Measurements from ENCODE around the gene LIN7A. TPM values are rescaled to one million over a fixed set of nuclear protein-coding genes. Genes with fewer than 3 reads are reported as not detected.

LIN7A gene
- total RNA-seq, 2 donors from 2014 or later = 0.41 to 5.8 TPM

DNA sequence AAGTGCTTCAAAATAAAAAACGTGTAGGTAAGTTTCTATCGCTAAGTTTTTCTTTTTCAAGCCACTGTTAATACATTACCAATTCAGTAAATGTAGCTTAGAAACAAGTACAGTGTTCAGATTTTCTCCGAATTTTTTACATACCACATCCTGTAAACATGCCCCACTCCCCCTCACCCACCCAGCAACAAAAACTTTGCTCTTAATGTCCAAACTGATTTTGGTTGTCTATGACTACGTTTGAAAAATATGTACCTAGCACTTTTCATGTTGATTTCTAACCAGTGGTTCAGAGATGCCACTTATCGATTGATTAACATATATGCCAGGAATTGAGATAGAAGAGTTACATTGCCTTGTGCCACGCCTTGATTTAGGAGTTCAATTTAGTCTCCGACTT is 663 bp upstream of the LIN7A start:
- H3K4me1 ChIP-seq (ENCODE audit: control insufficient read depth in 1 of 2, low read depth in 2 of 2) = peaks cover 0 to 6% of the 10 kb centered on the region in 2 donors
- no peaks in the 10 kb centered on the region for H3K36me3 ChIP-seq
- no peaks in the 10 kb centered on the region for H3K27me3 ChIP-seq (replicated peaks; ENCODE audit: insufficient read depth)
- no peak overlapping the region for H3K4me3 ChIP-seq
- DNase-seq (ENCODE audit: low spot score) (no peak), ATAC-seq (ENCODE audit: insufficient number of reproducible peaks, low FRiP score, low read depth) (no peak)
- no peaks in the 10 kb centered on the region for H3K9me3 ChIP-seq
- no peak overlapping the region for H3K27ac ChIP-seq
- TF ChIP-seq, protein P1, sequence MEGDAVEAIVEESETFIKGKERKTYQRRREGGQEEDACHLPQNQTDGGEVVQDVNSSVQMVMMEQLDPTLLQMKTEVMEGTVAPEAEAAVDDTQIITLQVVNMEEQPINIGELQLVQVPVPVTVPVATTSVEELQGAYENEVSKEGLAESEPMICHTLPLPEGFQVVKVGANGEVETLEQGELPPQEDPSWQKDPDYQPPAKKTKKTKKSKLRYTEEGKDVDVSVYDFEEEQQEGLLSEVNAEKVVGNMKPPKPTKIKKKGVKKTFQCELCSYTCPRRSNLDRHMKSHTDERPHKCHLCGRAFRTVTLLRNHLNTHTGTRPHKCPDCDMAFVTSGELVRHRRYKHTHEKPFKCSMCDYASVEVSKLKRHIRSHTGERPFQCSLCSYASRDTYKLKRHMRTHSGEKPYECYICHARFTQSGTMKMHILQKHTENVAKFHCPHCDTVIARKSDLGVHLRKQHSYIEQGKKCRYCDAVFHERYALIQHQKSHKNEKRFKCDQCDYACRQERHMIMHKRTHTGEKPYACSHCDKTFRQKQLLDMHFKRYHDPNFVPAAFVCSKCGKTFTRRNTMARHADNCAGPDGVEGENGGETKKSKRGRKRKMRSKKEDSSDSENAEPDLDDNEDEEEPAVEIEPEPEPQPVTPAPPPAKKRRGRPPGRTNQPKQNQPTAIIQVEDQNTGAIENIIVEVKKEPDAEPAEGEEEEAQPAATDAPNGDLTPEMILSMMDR (IDR thresholded peaks at IDR 0.05) = no peak

DNA sequence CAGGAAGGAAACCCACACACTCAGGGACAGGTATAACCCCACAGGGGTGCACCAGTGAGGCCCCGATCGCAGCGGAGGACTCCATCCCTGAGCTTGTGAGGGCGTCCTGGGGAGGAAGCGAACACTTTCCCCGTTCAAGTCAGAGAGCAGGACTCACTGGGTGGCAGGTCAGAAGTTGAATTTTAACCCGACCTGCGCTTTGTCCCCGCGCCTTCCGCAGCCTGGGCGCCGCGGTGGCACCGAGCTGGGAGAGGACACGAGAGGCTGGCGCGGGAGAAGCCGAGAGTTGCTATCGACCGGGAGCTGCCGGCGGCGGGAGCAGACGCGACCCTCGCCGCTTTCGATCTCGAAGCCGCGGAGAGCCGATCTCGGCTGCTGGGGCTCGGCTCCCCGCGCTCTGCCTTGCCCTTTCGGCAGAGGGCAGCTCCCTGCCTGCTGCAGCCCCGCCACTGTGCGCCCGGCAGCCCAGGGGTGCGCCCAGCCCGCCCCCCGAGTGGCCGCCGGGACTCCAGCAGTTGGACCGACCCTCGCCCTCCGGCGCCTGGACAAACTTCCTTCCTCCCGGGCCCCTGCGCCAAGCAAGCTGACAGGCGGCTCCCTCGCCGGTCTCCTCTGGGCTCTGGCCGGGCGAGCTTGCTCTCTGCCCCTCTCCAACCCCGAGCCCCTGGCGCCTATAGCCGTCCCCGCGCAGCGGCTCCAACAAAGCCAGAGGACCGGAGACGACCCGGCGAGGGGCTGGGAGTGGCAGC is 918 bp downstream of the LIN7A start:
- no peaks in the 10 kb centered on the region for H3K9me3 ChIP-seq
- H3K36me3 ChIP-seq = no peaks in the 10 kb centered on the region
- TF ChIP-seq, protein P1 (IDR thresholded peaks at IDR 0.05) = no peak
- peak overlapping the region; percentile 79 for H3K4me3 ChIP-seq
- H3K4me1 ChIP-seq (ENCODE audit: control insufficient read depth in 1 of 2, low read depth in 2 of 2) = peaks cover 0 to 6% of the 10 kb centered on the region in 2 donors
- ATAC-seq (ENCODE audit: insufficient number of reproducible peaks, low FRiP score, low read depth) (peak; percentile 22), DNase-seq (ENCODE audit: low spot score) (no peak)
- H3K27me3 ChIP-seq (replicated peaks; ENCODE audit: insufficient read depth) = no peaks in the 10 kb centered on the region
- peak overlapping the region in 1 of 2 donors; percentile 46 for H3K27ac ChIP-seq

DNA sequence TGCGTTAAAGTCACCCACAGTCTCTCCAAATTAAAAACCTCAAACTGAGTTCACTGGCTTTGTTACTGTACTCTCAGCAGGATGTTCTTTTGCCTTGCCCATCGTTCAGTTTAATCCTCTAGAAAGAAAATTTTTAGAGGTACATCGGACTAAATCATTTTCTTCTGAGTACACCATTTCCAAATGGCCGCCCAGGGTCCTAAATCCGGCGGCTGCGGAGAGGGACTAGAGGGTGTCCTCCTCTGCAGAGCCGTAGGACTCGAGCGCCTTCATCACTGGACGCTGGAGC is 1.4 kb downstream of the LIN7A start:
- no peak for ATAC-seq (ENCODE audit: insufficient number of reproducible peaks, low FRiP score, low read depth)
- TF ChIP-seq, protein P1 (IDR thresholded peaks at IDR 0.05) = no peak
- Histone ChIP-seq H3K27me3 (replicated peaks; ENCODE audit: insufficient read depth) (no peaks in the 10 kb centered on the region), H3K4me1 (ENCODE audit: control insufficient read depth in 1 of 2, low read depth in 2 of 2) (peaks cover 0 to 6% of the 10 kb centered on the region in 2 donors), H3K36me3 (no peaks in the 10 kb centered on the region), H3K27ac (no peak overlapping the region), H3K9me3 (no peaks in the 10 kb centered on the region), H3K4me3 (peak overlapping the region; percentile 79)
- DNase-seq (ENCODE audit: low spot score) = no peak

DNA sequence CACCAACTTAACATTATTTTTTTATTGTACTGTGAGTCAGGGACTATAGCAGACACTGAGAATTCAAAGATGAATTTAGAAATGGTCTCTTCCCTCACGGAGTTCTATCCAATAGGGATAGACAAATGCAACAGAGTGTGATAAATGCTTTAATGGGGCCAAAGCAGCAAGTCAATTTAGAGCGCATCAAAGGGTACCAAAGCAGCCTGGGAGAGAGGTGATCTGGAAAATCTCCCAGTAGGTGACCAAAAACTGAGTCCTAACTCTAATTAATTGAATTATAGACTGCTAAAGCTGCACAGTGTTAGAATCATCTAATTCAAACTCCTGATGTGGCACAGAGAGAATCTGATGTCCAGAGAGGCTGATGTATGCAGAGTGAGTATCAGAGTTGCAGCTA is 2.6 kb downstream of the LIN7A start:
- TF ChIP-seq, protein P1 (IDR thresholded peaks at IDR 0.05) = no peak
- Histone ChIP-seq H3K27ac (no peak overlapping the region), H3K9me3 (no peaks in the 10 kb centered on the region), H3K36me3 (no peaks in the 10 kb centered on the region), H3K4me3 (no peak overlapping the region), H3K27me3 (replicated peaks; ENCODE audit: insufficient read depth) (no peaks in the 10 kb centered on the region), H3K4me1 (ENCODE audit: control insufficient read depth in 1 of 2, low read depth in 2 of 2) (peaks cover 0 to 6% of the 10 kb centered on the region in 2 donors)
- DNase-seq (ENCODE audit: low spot score) (no peak), ATAC-seq (ENCODE audit: insufficient number of reproducible peaks, low FRiP score, low read depth) (no peak)

DNA sequence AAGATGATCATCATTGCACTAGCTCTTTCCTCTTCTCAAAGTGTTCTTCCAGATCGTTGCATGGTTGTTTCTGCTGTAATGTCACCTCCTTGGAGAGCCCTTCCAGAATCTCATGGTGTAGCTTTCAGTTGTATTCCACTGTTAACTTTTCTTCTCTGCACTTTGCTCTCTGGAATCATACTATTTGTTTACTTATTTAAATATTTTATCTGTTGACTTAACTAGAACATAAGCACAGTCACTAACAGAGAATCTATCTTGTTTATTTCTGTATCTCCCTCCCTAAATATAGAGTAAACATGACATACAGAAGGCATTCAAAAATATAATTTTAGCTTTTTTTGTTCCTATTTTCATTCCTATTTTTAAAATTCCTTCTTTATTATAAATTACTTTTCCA is 11.8 kb downstream of the LIN7A start:
- no peaks in the 10 kb centered on the region for H3K36me3 ChIP-seq
- ATAC-seq (ENCODE audit: insufficient number of reproducible peaks, low FRiP score, low read depth) = no peak

More for the DNA sequence above, 11.8 kb downstream of the LIN7A start:
- Histone ChIP-seq H3K4me1 (ENCODE audit: control insufficient read depth in 1 of 2, low read depth in 2 of 2) (no peaks in the 10 kb centered on the region), H3K27ac (no peak overlapping the region), H3K27me3 (replicated peaks; ENCODE audit: insufficient read depth) (no peaks in the 10 kb centered on the region), H3K4me3 (no peak overlapping the region), H3K9me3 (no peaks in the 10 kb centered on the region)
- DNase-seq (ENCODE audit: low spot score) = no peak
- TF ChIP-seq, protein P1 (IDR thresholded peaks at IDR 0.05) = no peak

Data from thoracic aorta (tissue), 2 donors.